SK-N-SH (cell line): Measurements from ENCODE around the gene TGIF1. TPM values are rescaled to one million over a fixed set of nuclear protein-coding genes. Genes with fewer than 3 reads are reported as not detected.
A peak's percentile ranks its signal among the peaks of the same experiment; 100 is the strongest.

Experiments used
- CTCF ChIA-PET: fragments of 300-600, 350-600 bp; formaldehyde crosslinking; extraction: SDS; loops from one replicate; lab custom pipeline; 2021; lab: Yijun Ruan, JAX
- POLR2A ChIA-PET: fragments of 350-600 bp; sonication (Branson Sonifier 250); formaldehyde crosslinking; extraction: SDS; loops from one replicate; lab custom pipeline; 2020; ENCODE audit warnings: antibody characterized with exemption, inconsistent platforms; lab: Yijun Ruan, JAX
- DNase-seq: peaks from one replicate; pipeline ENCODE4 v3.0.0; 2012
- H2AFZ ChIP-seq: fragments of 200-600 bp; sonication (generic); 2 replicates; pipeline ENCODE4 v1.8.1; 2016; ENCODE audit warnings: antibody characterized with exemption, mild to moderate bottlenecking, low read depth
- H3F3A ChIP-seq: fragments of 200-600 bp; sonication (generic); replicated peaks from 2 replicates; pipeline ENCODE3; 2016; ENCODE audit warnings: antibody characterized with exemption, mild to moderate bottlenecking; ENCODE audit not compliant: insufficient read depth
- H3K27ac ChIP-seq, 2 experiments: fragments of 200-500 bp in 1 of 2; fragments of 200-600 bp in 1 of 2; sonication (Bioruptor generic) in 1 of 2; sonication (generic), shearing (Covaris generic) in 1 of 2; 2 replicates each; pipeline versions ENCODE4 v1.5.1 to v1.6.1; 2014 to 2016; ENCODE audit warnings: low read depth in 2 of 2, inconsistent platforms in 1 of 2, low read length in 1 of 2, mild to moderate bottlenecking in 1 of 2, mixed read lengths in 1 of 2
- H3K27me3 ChIP-seq: fragments of 200-600 bp; sonication (generic), shearing (Covaris generic); 2 replicates; pipeline ENCODE4 v1.6.1; 2016; ENCODE audit warnings: mixed run types; ENCODE audit not compliant: insufficient read depth
- H3K36me3 ChIP-seq, 2 experiments: fragments of 200-500 bp in 1 of 2; fragments of 200-600 bp in 1 of 2; sonication (Bioruptor generic) in 1 of 2; sonication (generic) in 1 of 2; replicated peaks in 1 of 2; 2 replicates each; pipeline versions ENCODE3 to v1.5.1; 2014 to 2016; ENCODE audit warnings: low read length in 1 of 2, mild to moderate bottlenecking in 1 of 2; ENCODE audit not compliant: insufficient read depth in 2 of 2, control insufficient read depth in 1 of 2
- H3K4me1 ChIP-seq, 2 experiments: fragments of 200-500 bp in 1 of 2; fragments of 200-600 bp in 1 of 2; sonication (Bioruptor generic) in 1 of 2; sonication (generic), shearing (Covaris generic) in 1 of 2; 2 replicates each; pipeline versions ENCODE4 v1.5.1 to v1.6.1; 2014 to 2016; ENCODE audit warnings: low read depth in 1 of 2, low read length in 1 of 2, mixed run types in 1 of 2; ENCODE audit not compliant: insufficient read depth in 2 of 2, control insufficient read depth in 1 of 2
- H3K4me2 ChIP-seq: fragments of 200-600 bp; sonication (generic), shearing (Covaris generic); 2 replicates; pipeline ENCODE4 v1.6.1; 2017; ENCODE audit warnings: mixed run types
- H3K4me3 ChIP-seq, 2 experiments: fragments of 200-500 bp in 1 of 2; fragments of 200-600 bp in 1 of 2; sonication (Bioruptor generic) in 1 of 2; sonication (generic), shearing (Covaris generic) in 1 of 2; 2 replicates each; pipeline versions ENCODE4 v1.5.1 to v1.8.1; 2014 to 2016; ENCODE audit warnings: low read depth in 2 of 2, inconsistent platforms in 1 of 2, low read length in 1 of 2, mild to moderate bottlenecking in 1 of 2, mixed read lengths in 1 of 2, moderate library complexity in 1 of 2
- H3K79me2 ChIP-seq: fragments of 200-600 bp; sonication (generic); 2 replicates; pipeline ENCODE4 v1.8.1; 2017; ENCODE audit warnings: mild to moderate bottlenecking; ENCODE audit not compliant: insufficient read depth
- H3K9ac ChIP-seq: fragments of 200-600 bp; sonication (generic); 2 replicates; pipeline ENCODE4 v1.6.1; 2017; ENCODE audit warnings: mixed run types
- H3K9me2 ChIP-seq: fragments of 200-600 bp; sonication (generic); 2 replicates; pipeline ENCODE4 v1.6.1; 2017; ENCODE audit warnings: mixed run types
- H3K9me3 ChIP-seq: fragments of 200-600 bp; sonication (generic); 2 replicates; pipeline ENCODE4 v1.6.1; 2017; ENCODE audit warnings: mixed run types, mild to moderate bottlenecking, moderate library complexity
- H4K20me1 ChIP-seq: fragments of 200-600 bp; sonication (generic); 2 replicates; pipeline ENCODE4 v1.6.1; 2017; ENCODE audit warnings: mild to moderate bottlenecking, mixed run types; ENCODE audit not compliant: insufficient read depth
- CTCF ChIP-seq: fragments of 200-600 bp; sonication (generic); IDR thresholded peaks from 2 replicates; pipeline ENCODE4 v1.6.1; 2017; ENCODE audit warnings: antibody characterized with exemption, mild to moderate bottlenecking, moderate library complexity
- FOXM1 ChIP-seq: IDR thresholded peaks from 2 replicates; pipeline ENCODE4 v1.4.0; 2012; ENCODE audit warnings: low read depth, mild to moderate bottlenecking
- IRF3 ChIP-seq: fragments of 150-350 bp; IDR thresholded peaks from 2 replicates; pipeline ENCODE4 v1.6.1; 2016; ENCODE audit warnings: mild to moderate bottlenecking, low read depth, low read length
- JUND ChIP-seq: IDR thresholded peaks from 2 replicates; pipeline ENCODE4 v1.4.0; 2012
- MXI1 ChIP-seq: IDR thresholded peaks from 2 replicates; pipeline ENCODE4 v1.6.1; 2012; ENCODE audit warnings: mild to moderate bottlenecking, low read depth, low read length, improper control_type of control experiment
- NRF1 ChIP-seq: IDR thresholded peaks from 2 replicates; pipeline ENCODE4 v1.6.1; 2012; ENCODE audit warnings: low read depth, mild to moderate bottlenecking, low read length
- POLR2AphosphoS5 ChIP-seq: IDR thresholded peaks from 2 replicates; pipeline ENCODE4 v1.6.1; 2012; ENCODE audit warnings: low read depth, low read length
- RAD21 ChIP-seq: IDR thresholded peaks from 2 replicates; pipeline ENCODE4 v1.6.1; 2012; ENCODE audit warnings: mild to moderate bottlenecking, low read length
- RCOR1 ChIP-seq: fragments of 150-350 bp; IDR thresholded peaks from 2 replicates; pipeline ENCODE4 v1.6.1; 2017; ENCODE audit warnings: antibody characterized with exemption, low read length
- RFX5 ChIP-seq: IDR thresholded peaks from 2 replicates; pipeline ENCODE4 v1.6.1; 2012; ENCODE audit warnings: mild to moderate bottlenecking, improper control_type of control experiment, low read length
- SIN3A ChIP-seq: IDR thresholded peaks from 2 replicates; pipeline ENCODE4 v1.6.1; 2012; ENCODE audit warnings: low read depth, mild to moderate bottlenecking, low read length, moderate library complexity, borderline replicate concordance
- SMC3 ChIP-seq: IDR thresholded peaks from 2 replicates; pipeline ENCODE4 v1.6.1; 2012; ENCODE audit warnings: low read depth, low read length, improper control_type of control experiment
- TAF1 ChIP-seq: IDR thresholded peaks from 2 replicates; pipeline ENCODE4 v1.6.1; 2012; ENCODE audit warnings: low read depth, mild to moderate bottlenecking, low read length, moderate library complexity, borderline replicate concordance
- TEAD4 ChIP-seq: IDR thresholded peaks from 2 replicates; pipeline ENCODE4 v1.4.0; 2012; ENCODE audit warnings: mild to moderate bottlenecking, borderline replicate concordance; ENCODE audit not compliant: insufficient read depth
- USF1 ChIP-seq: IDR thresholded peaks from 2 replicates; pipeline ENCODE4 v1.4.0; 2012; ENCODE audit warnings: low read depth, borderline replicate concordance
- USF2 ChIP-seq: fragments of 150-350 bp; IDR thresholded peaks from 2 replicates; pipeline ENCODE4 v1.6.1; 2017; ENCODE audit warnings: antibody characterized with exemption, low read length, low read depth, borderline replicate concordance
- WGBS: methylation state at CpG from one replicate; pipeline ENCODE4 v1.1.6; 2017; ENCODE audit warnings: low lambda C conversion rate; 5-methylcytosine and 5-hydroxymethylcytosine counted together
- polyA plus RNA-seq, 3 experiments: library from polyadenylated mRNA; depleted of rRNA; stranded (reverse); fragments of >200 nt; gene quantifications; 2 replicates each; pipeline ENCODE4 v1.2.3, GENCODE V29; 2012

TGIF1 gene
- polyA plus RNA-seq, 1 of the 3 experiments (the other 2 are of a cell fraction): 113 TPM

- POLR2A ChIA-PET: no interaction called here
- DNase-seq: peak; percentile 51
- Histone ChIP-seq H3F3A (peaks cover 31% of the 10 kb centered on the region), H3K79me2 (peaks cover 94% of the 10 kb centered on the region), H3K9me3 (0 out of 2 replicates have a peak, but pooled peaks cover under 1% of the 10 kb centered on the region), H2AFZ (no peak overlapping the region), H3K9me2 (no peaks in the 10 kb centered on the region), H4K20me1 (peaks cover 26% of the 10 kb centered on the region), H3K27me3 (no peaks in the 10 kb centered on the region), H3K9ac (peak overlapping the region; percentile 99), H3K36me3 (peaks cover 35% of the 10 kb centered on the region in 2 experiments), H3K27ac (peak overlapping the region; percentile 76 to 99), H3K4me3 (peak overlapping the region; percentile 74 to 93), H3K4me1 (peaks cover 27 to 38% of the 10 kb centered on the region in 2 experiments; a peak in 3 of 4 replicates), H3K4me2 (peak overlapping the region; percentile 86)
- TF ChIP-seq FOXM1: no peak
- TF ChIP-seq POLR2AphosphoS5: no peak
- no peak for TF ChIP-seq RFX5
- TF ChIP-seq RCOR1: 0 out of 2 replicates have a peak, but pooled peaks have one; percentile 11
- peak; percentile 83 for TF ChIP-seq CTCF
- no peak for TF ChIP-seq MXI1
- TF ChIP-seq TAF1: no peak
- peak; percentile 61 for TF ChIP-seq RAD21
- TF ChIP-seq USF1: no peak
- no peak for TF ChIP-seq NRF1
- TF ChIP-seq SMC3: peak; percentile 52
- TF ChIP-seq SIN3A: 0 out of 2 replicates have a peak, but pooled peaks have one; percentile 49
- CTCF ChIA-PET: interaction anchor here (0.6 to 6.2 kb wide), 40 partner anchors 9 to 212 kb away, joined by 3 to 66 read pairs (median 4); no protein-coding TSS in a partner anchor
- 5% methylated on average over 4 of the region's 4 CpGs for WGBS
Measured at GRCh38 chr18:3454365-3455089, 4.6 kb downstream of the TGIF1 start.

- ChIA-PET CTCF (interaction anchor here (0.6 to 6.2 kb wide), 34 partner anchors 8 to 211 kb away, joined by 3 to 66 read pairs (median 4); no protein-coding TSS in a partner anchor), POLR2A (interaction anchor here (0.6 kb wide), 1 partner anchor 176 kb away, joined by 3 read pairs; no protein-coding TSS in a partner anchor)
- no peak overlapping the region for H2AFZ ChIP-seq
- DNase-seq: no peak
- no peaks in the 10 kb centered on the region for H3K9me2 ChIP-seq
- peaks cover 26% of the 10 kb centered on the region for H4K20me1 ChIP-seq
- H3K9me3 ChIP-seq: 0 out of 2 replicates have a peak, but pooled peaks cover 5% of the 10 kb centered on the region
- peaks cover 31% of the 10 kb centered on the region for H3F3A ChIP-seq
- peaks cover 39 to 40% of the 10 kb centered on the region in 2 experiments for H3K36me3 ChIP-seq
- peak overlapping the region; percentile 99; the same call in 1 of the 2 replicates for H3K9ac ChIP-seq
- H3K4me2 ChIP-seq: peak overlapping the region; percentile 86
- H3K4me3 ChIP-seq: peak overlapping the region in 1 of 2 experiments; percentile 74; a peak in 1 of 4 replicates
- peaks cover 27 to 38% of the 10 kb centered on the region in 2 experiments; a peak in 3 of 4 replicates for H3K4me1 ChIP-seq
- H3K27me3 ChIP-seq: no peaks in the 10 kb centered on the region
- H3K27ac ChIP-seq: peak overlapping the region; percentile 76 to 99
- WGBS: 59% methylated on average over 3 of the region's 3 CpGs
- H3K79me2 ChIP-seq: peaks cover 96% of the 10 kb centered on the region
- no peak for TF ChIP-seq TEAD4
- no peak for TF ChIP-seq SIN3A
- TF ChIP-seq IRF3: no peak
- TF ChIP-seq USF1: no peak
- TF ChIP-seq JUND: no peak
- no peak for TF ChIP-seq RCOR1
- TF ChIP-seq USF2: no peak
- TF ChIP-seq CTCF: no peak
Measured at GRCh38 chr18:3455090-3455635, 5.2 kb downstream of the TGIF1 start.
